GM21619 (cell line): ENCODE measurements around the gene GSTT4.
A peak's percentile ranks its signal among the peaks of the same experiment; 100 is the strongest.
"Not testable (repeated sequence)": the region's sequence is repeated elsewhere in the genome, so short reads cannot be mapped to it uniquely, and the experiment has no call there.

Source experiments
- ATAC-seq: cut with Tn5 transposase; IDR thresholded peaks from one replicate; pipeline ENCODE4 v1.9.1; 2021; ENCODE audit not compliant: unreplicated experiment

Gene GSTT4

GRCh38 chr22:23989583-23990244, 15.5 kb downstream of the GSTT4 start:
- ATAC-seq: not testable (repeated sequence)

DNA sequence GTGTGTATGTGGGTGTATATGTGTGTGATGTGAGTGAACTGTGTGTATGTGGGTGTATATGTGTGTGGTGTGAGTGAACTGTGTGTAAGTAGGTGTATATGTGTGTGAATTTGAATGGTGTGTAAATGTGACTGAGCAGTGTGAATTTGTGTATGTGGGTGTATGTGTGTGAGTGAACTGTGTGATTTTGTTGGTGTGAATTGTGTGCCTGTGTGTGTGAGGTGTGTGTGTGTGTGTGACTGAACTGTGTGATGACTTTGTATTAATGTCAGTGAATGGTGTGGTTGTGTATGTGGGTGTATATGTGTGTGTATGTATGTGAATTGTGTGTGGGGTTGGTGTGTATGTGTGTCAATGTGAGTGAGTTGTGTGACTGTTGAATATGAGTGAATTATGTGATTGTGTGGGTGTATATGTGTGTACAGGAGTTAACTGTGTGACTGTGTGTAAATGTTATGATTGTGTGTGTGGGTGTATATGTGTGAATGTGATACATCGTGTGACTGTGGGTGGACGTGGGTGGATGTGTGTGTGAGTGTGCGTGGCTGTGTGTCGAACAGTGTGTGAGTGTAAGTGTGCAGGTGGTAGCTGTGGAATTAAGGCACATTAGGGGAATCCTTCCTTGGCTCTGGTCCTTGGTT, 18.6 kb downstream of the GSTT4 start:
- ATAC-seq: not testable (repeated sequence)

GRCh38 chr22:23986089-23986488, 19.2 kb downstream of the GSTT4 start:
- not testable (repeated sequence) for ATAC-seq

DNA sequence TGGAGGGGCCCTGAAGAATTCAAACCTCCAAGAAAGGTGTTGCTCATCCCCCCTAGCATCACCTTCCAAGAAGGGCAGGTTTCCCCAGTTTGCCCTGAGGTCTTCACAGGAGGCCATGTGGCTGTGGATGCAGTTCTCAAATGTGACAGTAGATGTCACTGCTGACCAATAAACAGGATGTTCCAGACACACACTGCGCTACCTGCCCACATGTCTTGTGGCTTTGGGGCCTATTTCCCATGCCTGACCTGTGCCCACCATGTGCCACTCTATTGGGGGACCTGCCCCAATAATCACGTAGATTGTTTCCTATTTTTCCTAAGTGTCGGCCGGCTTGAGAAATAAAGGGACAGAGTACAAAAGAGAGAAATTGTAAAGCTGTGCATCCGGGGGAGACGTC, 20.8 kb downstream of the GSTT4 start:
- ATAC-seq: no peak

DNA sequence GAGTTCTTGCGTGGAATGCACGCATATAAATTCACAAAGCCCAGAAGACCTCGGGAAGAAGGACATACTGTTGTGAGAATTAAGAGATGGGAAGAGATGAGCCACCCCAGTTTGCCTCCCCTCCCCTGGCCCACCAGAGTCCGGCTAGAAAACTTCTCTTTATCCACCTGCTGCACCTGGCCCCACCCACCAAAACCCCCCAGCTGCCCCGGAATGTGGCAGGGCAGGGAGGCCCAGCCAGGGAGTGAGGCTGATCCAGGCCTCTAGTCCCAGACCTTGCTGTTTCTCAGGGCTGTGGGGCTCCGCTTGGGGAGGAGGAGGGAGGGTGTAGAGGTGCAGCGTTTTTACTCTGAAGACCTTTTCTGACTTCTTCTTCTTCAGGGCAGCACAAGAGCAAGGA, 24.7 kb downstream of the GSTT4 start:
- ATAC-seq: not testable (repeated sequence)

DNA sequence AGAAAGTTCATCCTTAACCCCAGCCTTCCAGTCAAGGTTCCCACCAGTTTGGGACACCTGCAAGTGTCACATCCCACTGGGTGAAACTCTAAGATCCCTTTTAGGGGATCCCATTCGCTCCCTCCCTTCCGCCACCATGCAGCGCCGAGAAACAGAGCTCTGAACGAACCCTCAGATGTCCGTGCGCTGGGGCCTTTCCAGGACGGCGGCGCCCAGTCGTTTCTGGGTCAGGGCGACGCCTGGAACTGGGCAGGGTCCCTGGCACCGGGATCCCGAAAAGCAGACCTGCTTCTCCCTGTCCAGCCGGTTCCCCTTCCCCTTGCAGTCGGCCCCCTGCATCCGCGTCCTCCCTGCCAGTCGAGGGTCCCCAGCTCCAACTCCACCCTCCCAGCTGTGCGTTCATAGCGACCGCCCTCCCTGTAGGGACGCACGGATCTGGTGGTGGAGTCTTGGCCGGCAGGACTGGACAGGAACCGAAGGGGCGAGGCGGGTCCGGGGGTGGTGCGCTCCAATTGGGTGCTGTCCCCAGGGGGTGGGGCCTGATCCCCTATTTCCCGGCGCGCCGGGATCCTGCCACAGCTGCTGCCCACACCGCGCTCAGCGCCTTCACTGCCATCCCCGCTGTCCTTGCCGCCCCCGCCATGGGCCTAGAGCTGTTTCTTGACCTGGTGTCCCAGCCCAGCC, 25.6 kb downstream of the GSTT4 start, which contains the start of gene GSTT2:
Gene GSTT2 (plus strand): TSS at position 578 of the 684 bp plus-strand sequence.
- ATAC-seq: not testable (repeated sequence)

- ATAC-seq: not testable (repeated sequence)
Measured at GRCh38 chr22:23977304-23977703, 27.9 kb downstream of the GSTT4 start.

GRCh38 chr22:23974836-23975352, 30.4 kb downstream of the GSTT4 start:
- peak; percentile 24 for ATAC-seq

DNA sequence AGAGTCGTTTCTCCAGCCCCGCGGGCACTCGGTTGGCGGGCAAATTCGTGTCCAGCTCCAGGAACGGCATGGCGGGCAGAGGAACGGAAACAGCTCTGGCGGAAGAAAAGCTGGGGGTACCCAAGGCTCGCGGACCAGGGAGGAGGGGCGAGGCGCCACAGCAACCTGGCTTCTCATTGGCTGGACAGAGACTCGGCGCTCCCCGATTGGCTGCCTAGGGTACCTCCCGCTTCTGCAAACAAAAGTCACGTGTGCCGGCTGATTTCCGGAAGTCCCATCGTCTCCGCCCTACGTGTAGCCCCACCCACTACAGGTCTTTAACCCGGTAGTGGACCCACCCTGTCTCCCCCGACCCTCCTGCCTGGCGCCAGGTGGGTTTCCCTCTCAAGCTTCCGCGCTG, 30.9 kb downstream of the GSTT4 start, which contains the start of gene DDT:
Gene DDT (minus strand): TSS at position 97 of the 400 bp plus-strand sequence. CDS start 27 bp downstream, at position 70.
- peak; percentile 82 for ATAC-seq

DNA sequence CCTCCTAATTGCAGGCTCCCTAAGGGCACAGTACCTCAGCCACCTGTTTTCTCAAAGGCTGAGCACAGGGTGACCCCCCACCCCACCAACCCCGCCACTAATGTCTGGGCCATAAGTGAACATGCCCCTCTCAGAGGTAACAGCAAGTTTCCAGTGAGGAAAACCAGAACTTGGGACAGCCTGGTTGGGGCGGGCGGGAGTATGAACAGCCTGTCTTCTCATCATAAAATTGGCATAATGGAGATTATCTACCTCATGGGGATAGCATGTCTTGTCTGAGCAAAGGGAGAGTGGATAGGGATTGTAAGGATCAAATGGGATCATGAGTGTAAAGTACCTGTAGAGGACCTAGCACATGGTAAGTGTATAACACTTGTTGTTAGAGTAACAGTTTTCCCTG, 33.3 kb downstream of the GSTT4 start:
- ATAC-seq: not testable (repeated sequence)

DNA sequence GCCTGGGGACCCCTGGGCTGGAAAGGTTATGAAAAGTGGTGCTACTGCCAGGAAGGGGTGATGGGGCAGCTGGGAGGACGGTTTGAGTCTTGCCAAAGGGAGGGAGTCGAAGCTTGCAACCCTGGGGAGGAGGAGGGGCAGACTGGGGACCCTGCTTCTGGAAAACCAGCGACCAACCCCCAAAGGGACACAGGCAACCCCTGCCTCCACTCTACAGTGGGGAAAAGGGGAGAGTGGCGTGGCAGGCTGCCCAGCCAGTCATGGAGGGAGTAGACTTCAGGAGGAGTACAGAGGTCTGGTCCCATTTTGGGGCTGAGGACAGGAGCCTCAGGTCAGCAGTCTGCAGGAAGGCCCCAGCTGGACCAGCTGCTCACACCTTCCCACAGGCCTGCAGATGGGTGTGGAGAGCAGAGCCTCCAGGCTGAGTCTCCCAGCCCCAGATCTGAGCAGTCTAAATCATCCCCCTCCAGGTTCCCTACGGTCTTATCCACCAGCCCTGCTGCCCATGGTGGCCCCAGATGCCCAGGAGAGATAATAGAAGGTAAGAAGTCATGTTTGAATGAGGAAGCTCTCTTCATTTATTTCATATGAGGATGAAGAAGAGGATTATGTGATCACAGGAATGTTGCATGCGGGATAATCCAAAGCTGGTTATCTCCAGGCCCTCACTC, 34.3 kb downstream of the GSTT4 start:
- no peak for ATAC-seq

DNA sequence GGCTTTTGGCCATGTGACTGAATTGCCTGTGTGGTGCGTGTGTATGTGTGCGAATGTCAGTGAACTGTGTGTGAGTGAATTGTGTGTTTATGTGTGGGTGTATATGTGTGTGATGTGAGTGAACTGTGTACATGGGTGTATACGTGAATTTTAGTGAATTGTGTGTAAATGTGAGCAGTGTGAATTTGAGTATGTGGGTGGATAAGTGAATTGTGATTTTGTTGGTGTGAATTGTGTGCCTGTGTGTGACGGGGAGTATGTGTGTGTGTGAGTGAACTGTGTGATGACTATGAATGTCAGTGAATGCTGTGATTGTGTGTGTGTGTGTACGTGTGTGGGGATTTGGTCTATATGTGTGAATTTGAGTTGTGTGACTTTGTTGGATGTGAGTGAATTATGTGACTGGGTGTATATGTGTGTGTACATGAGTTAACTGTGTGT, 35.0 kb downstream of the GSTT4 start:
- ATAC-seq: no peak

DNA sequence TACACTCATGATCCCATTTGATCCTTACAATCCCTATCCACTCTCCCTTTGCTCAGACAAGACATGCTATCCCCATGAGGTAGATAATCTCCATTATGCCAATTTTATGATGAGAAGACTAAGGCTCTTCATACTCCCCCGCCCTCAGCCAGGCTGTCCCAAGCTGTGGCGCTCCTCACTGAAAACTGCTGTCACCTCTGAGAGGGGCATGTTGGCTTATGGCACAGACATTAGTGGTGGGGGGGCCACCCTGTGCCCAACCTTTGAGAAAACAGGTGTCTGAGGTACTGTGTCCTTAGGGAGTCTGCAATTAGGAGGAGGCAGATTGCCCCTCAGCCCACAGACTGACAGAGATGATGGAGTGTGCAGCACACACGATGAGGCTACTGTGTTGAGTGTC, 36.2 kb downstream of the GSTT4 start:
- no peak for ATAC-seq

GRCh38 chr22:23966568-23966967, 38.7 kb downstream of the GSTT4 start, which contains the start of gene DDTL:
TSS of gene DDTL (plus strand) at chr22:23966888. CDS start at chr22:23966915, 27 bp downstream.
- peak; percentile 80 for ATAC-seq

DNA sequence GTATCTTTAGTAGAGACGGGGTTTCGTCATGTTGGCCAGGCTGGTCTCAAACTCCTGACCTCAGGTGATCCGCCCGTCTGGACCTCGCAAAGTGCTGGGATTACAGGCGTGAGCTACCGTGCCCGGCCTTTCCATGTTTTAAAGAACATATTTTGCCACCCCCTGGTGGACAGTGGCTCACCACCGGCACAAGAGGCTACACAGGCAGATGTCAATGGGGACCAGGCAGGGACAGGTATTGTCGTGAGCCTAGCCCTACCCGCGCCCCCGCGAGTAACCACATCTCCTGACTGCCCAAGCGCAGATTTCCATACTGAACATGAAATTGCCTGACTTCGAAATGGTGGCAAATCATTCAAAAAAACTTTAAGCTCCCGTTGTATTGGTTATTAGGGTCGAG, 39.2 kb downstream of the GSTT4 start:
- ATAC-seq: not testable (repeated sequence)

GRCh38 chr22:23961084-23961771, 44.0 kb downstream of the GSTT4 start, which contains the start of gene GSTT2B:
TSS of gene GSTT2B (minus strand) at chr22:23961195. CDS start at chr22:23961131, 64 bp downstream.
- not testable (repeated sequence) for ATAC-seq

- not testable (repeated sequence) for ATAC-seq
Measured at GRCh38 chr22:23956301-23956900, 48.9 kb downstream of the GSTT4 start.

DNA sequence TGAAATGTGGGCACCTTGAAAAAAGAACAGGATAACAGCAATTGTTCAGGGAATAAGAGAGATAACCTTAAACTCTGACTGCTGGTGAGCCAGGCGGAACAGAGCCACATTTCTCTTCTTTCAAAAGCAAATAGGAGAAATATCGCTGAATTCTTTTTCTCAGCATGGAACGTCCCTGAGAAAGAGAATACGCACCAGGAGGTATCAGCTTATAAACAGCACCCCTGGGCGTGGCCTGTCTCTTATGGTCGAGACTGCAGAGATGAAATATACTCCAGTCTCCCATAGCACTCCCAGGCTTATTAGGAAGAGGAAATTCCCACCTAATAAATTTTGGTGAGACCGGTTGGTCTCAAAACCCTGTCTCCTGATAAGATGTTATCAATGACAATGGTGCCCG, 49.4 kb downstream of the GSTT4 start:
- not testable (repeated sequence) for ATAC-seq

DNA sequence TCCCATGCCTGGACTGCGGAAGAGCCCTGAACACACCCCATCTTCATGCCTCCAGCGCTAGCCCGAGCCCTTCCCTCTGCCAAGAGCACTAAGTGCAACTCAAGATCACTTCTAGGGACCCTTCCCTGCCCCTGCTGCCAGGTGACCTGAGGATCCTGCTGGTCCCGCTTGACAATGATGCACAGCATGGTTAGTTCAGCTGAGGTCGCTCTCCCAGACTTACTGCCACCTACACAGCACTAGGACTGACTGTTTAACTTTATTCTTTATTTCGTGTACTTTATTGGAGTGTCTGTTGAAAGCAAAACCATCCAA, 50.3 kb downstream of the GSTT4 start:
- ATAC-seq: not testable (repeated sequence)
